HG03066 (cell line): ENCODE measurements around the gene OR4K5.
"Not testable (repeated sequence)": the region's sequence is repeated elsewhere in the genome, so short reads cannot be mapped to it uniquely, and the experiment has no call there.

Experiments
- ATAC-seq: cut with Tn5 transposase; IDR thresholded peaks from one replicate; pipeline ENCODE4 v1.9.1; 2021; ENCODE audit warnings: low read depth; ENCODE audit not compliant: unreplicated experiment

Gene OR4K5

GRCh38 chr14:19920021-19920657, at the start of gene OR4K5:
OR4K5 (plus strand) TSS chr14:19920607; CDS start chr14:19920607, 0 bp downstream.
- ATAC-seq = no peak

GRCh38 chr14:19873178-19873577, 47.2 kb upstream of the OR4K5 start:
- ATAC-seq = no peak

GRCh38 chr14:19874842-19875241, 45.6 kb upstream of the OR4K5 start, which contains the start of gene OR4K2:
OR4K2 (plus strand) TSS chr14:19875142; CDS start chr14:19876268, 1,126 bp downstream.
- ATAC-seq = no peak

GRCh38 chr14:19878029-19878642, 42.3 kb upstream of the OR4K5 start:
- no peak for ATAC-seq

- ATAC-seq = no peak
Measured at GRCh38 chr14:19895282-19895681, 25.1 kb upstream of the OR4K5 start.

- ATAC-seq = no peak
Measured at GRCh38 chr14:19900999-19901398, 19.4 kb upstream of the OR4K5 start.

- no peak for ATAC-seq
Measured at GRCh38 chr14:19902409-19902808, 18.0 kb upstream of the OR4K5 start.

GRCh38 chr14:19906665-19907064, 13.7 kb upstream of the OR4K5 start:
- ATAC-seq = no peak

GRCh38 chr14:19911114-19911513, 9.3 kb upstream of the OR4K5 start:
- ATAC-seq = no peak

- no peak for ATAC-seq
Measured at GRCh38 chr14:19917243-19917642, 3.2 kb upstream of the OR4K5 start.

- no peak for ATAC-seq
Measured at GRCh38 chr14:19917955-19918518, 2.4 kb upstream of the OR4K5 start.

- ATAC-seq = no peak
Measured at GRCh38 chr14:19918553-19919264, 1.7 kb upstream of the OR4K5 start.

GRCh38 chr14:19930617-19931016, 10.2 kb downstream of the OR4K5 start, which contains the start of gene OR4K1:
OR4K1 (plus strand) TSS chr14:19930917; CDS start chr14:19935667, 4,750 bp downstream.
- ATAC-seq = no peak

GRCh38 chr14:19941668-19942067, 21.3 kb downstream of the OR4K5 start:
- ATAC-seq = no peak

- ATAC-seq = no peak
Measured at GRCh38 chr14:19947413-19948090, 27.1 kb downstream of the OR4K5 start.

GRCh38 chr14:19949218-19949617, 28.8 kb downstream of the OR4K5 start:
- no peak for ATAC-seq

GRCh38 chr14:19969735-19970134, 49.3 kb downstream of the OR4K5 start:
- ATAC-seq = not testable (repeated sequence)
